ENCODE measurements around the gene ZNF281. TPM values are rescaled to one million over a fixed set of nuclear protein-coding genes. Genes with fewer than 3 reads are reported as not detected.

The ZNF281 gene
- total RNA-seq, 2 donors from 2014 or later = 13.1 to 15.8 TPM

Other genes with a start within 250 kb of the ZNF281 start
- gene KIF14, start 210.7 kb upstream of the ZNF281 start, total RNA-seq = 10 to 100 TPM; 17.1 to 24.4 TPM

Measured in activated T-helper 17 cell treated with anti-CD3 and anti-CD28 coated beads, Interleukin-2, amount 50 U/mL, for 72 hours (primary cell).